KMS-11 (cell line): ENCODE results near the gene OLFML1.
"Not testable (repeated sequence)": the region's sequence is repeated elsewhere in the genome, so short reads cannot be mapped to it uniquely, and the experiment has no call there.

Source experiments
- H2AFZ ChIP-seq: fragments of 200-600 bp; sonication (generic); 2 replicates; pipeline ENCODE4 v1.6.1; 2016; ENCODE audit warnings: antibody characterized with exemption, mixed run types, low read depth
- H3K27ac ChIP-seq: fragments of 200-600 bp; sonication (generic); 2 replicates; pipeline ENCODE4 v1.6.1; 2016; ENCODE audit warnings: mild to moderate bottlenecking, mixed run types
- H3K27me3 ChIP-seq: fragments of 200-600 bp; sonication (generic); 2 replicates; pipeline ENCODE4 v1.6.1; 2017; ENCODE audit warnings: mild to moderate bottlenecking, low read depth, mixed run types, moderate library complexity; ENCODE audit not compliant: insufficient read depth
- H3K36me3 ChIP-seq: fragments of 200-600 bp; sonication (generic); 2 replicates; pipeline ENCODE4 v1.6.1; 2017; ENCODE audit warnings: mild to moderate bottlenecking, mixed run types; ENCODE audit not compliant: insufficient read depth
- H3K4me1 ChIP-seq: fragments of 200-600 bp; sonication (generic); 2 replicates; pipeline ENCODE4 v1.6.1; 2016; ENCODE audit warnings: mild to moderate bottlenecking, low read depth, mixed run types; ENCODE audit not compliant: poor library complexity, severe bottlenecking
- H3K4me2 ChIP-seq: fragments of 200-600 bp; sonication (generic); 2 replicates; pipeline ENCODE4 v1.7.0; 2016; ENCODE audit warnings: mild to moderate bottlenecking, mixed run types
- H3K4me3 ChIP-seq: fragments of 200-600 bp; sonication (generic); IDR thresholded peaks from 2 replicates; pipeline ENCODE4 v1.6.1; 2017; ENCODE audit warnings: low read depth, low read length, mixed read lengths; ENCODE audit not compliant: insufficient read depth
- H3K79me2 ChIP-seq: fragments of 200-600 bp; sonication (generic); 2 replicates; pipeline ENCODE4 v1.6.1; 2016; ENCODE audit warnings: low read depth, mixed run types; ENCODE audit not compliant: insufficient read depth
- H3K9ac ChIP-seq: fragments of 200-600 bp; sonication (generic); 2 replicates; pipeline ENCODE4 v1.6.1; 2016; ENCODE audit warnings: mild to moderate bottlenecking, mixed run types
- H4K20me1 ChIP-seq: fragments of 200-600 bp; sonication (generic); 2 replicates; pipeline ENCODE4 v1.6.1; 2016; ENCODE audit warnings: mild to moderate bottlenecking, mixed run types; ENCODE audit not compliant: insufficient read depth
- CTCF ChIP-seq: fragments of 200-600 bp; sonication (generic); conservative IDR thresholded peaks from 2 replicates; pipeline ENCODE4 v1.6.1; 2017; ENCODE audit warnings: low read depth, mild to moderate bottlenecking, antibody characterized with exemption, low read length, moderate library complexity, mixed read lengths

OLFML1 gene

GRCh38 chr11:7513234-7514098 is 28.2 kb downstream of the OLFML1 start, which contains the start of gene PPFIBP2:
Gene PPFIBP2 (plus strand): TSS chr11:7513999. CDS start chr11:7549476, 35,477 bp downstream.
- Histone ChIP-seq H3K4me1 (peaks cover 32% of the 10 kb centered on the region), H4K20me1 (no peaks in the 10 kb centered on the region), H3K27me3 (no peaks in the 10 kb centered on the region), H3K9ac (peak within 1 kb of the TSS; percentile 81), H2AFZ (peak within 1 kb of the TSS; percentile 94), H3K4me3 (no peak within 1 kb of the TSS), H3K4me2 (peak within 1 kb of the TSS; percentile 94), H3K27ac (peak within 1 kb of the TSS; percentile 93), H3K79me2 (no peaks in the 10 kb centered on the region; the same call in 1 of the 2 replicates), H3K36me3 (no peaks in the 10 kb centered on the region)
- peak; percentile 72 for TF ChIP-seq CTCF

- peaks cover 32% of the 10 kb centered on the region for H3K4me1 ChIP-seq
- H3K36me3 ChIP-seq: no peaks in the 10 kb centered on the region
- no peaks in the 10 kb centered on the region for H3K27me3 ChIP-seq
- H3K4me2 ChIP-seq: peak overlapping the region; percentile 74
- H3K79me2 ChIP-seq: no peaks in the 10 kb centered on the region; the same call in 1 of the 2 replicates
- no peaks in the 10 kb centered on the region for H4K20me1 ChIP-seq
- no peak overlapping the region for H3K27ac ChIP-seq
- no peak overlapping the region for H3K4me3 ChIP-seq
- H2AFZ ChIP-seq: peak overlapping the region; percentile 94
- TF ChIP-seq CTCF: no peak
- H3K9ac ChIP-seq: peak overlapping the region; percentile 81; the same call in 1 of the 2 replicates
Observed at GRCh38 chr11:7514099-7514591, 28.8 kb downstream of the OLFML1 start.

- no peaks in the 10 kb centered on the region for H3K36me3 ChIP-seq
- peaks cover 34% of the 10 kb centered on the region for H3K4me1 ChIP-seq
- no peaks in the 10 kb centered on the region; the same call in 1 of the 2 replicates for H3K79me2 ChIP-seq
- no peak overlapping the region for H3K4me3 ChIP-seq
- no peak overlapping the region for H2AFZ ChIP-seq
- no peak overlapping the region for H3K4me2 ChIP-seq
- no peak overlapping the region for H3K27ac ChIP-seq
- no peak for TF ChIP-seq CTCF
- H3K27me3 ChIP-seq: no peaks in the 10 kb centered on the region
- no peak overlapping the region for H3K9ac ChIP-seq
- no peaks in the 10 kb centered on the region for H4K20me1 ChIP-seq
Observed at GRCh38 chr11:7515447-7515886, 30.2 kb downstream of the OLFML1 start.

- Histone ChIP-seq H3K4me3 (no peak overlapping the region), H4K20me1 (no peaks in the 10 kb centered on the region), H3K79me2 (no peaks in the 10 kb centered on the region; the same call in 1 of the 2 replicates), H2AFZ (no peak overlapping the region), H3K27me3 (no peaks in the 10 kb centered on the region), H3K27ac (no peak overlapping the region), H3K36me3 (no peaks in the 10 kb centered on the region), H3K4me2 (no peak overlapping the region), H3K4me1 (peaks cover 35% of the 10 kb centered on the region), H3K9ac (no peak overlapping the region)
- no peak for TF ChIP-seq CTCF
Observed at GRCh38 chr11:7516475-7516874, 31.2 kb downstream of the OLFML1 start.

GRCh38 chr11:7517743-7518142 is 32.4 kb downstream of the OLFML1 start:
- H3K79me2 ChIP-seq: not testable (repeated sequence)
- H3K4me1 ChIP-seq: peaks cover 24% of the 10 kb centered on the region

More at GRCh38 chr11:7517743-7518142, 32.4 kb downstream of the OLFML1 start:
- H3K36me3 ChIP-seq, H3K27me3 ChIP-seq, H3K9ac ChIP-seq, H4K20me1 ChIP-seq, H3K27ac ChIP-seq, H2AFZ ChIP-seq, H3K4me2 ChIP-seq, H3K4me3 ChIP-seq: not testable (repeated sequence)
